ENCODE measurements around the gene ITGB6.

ITGB6 gene

DNA sequence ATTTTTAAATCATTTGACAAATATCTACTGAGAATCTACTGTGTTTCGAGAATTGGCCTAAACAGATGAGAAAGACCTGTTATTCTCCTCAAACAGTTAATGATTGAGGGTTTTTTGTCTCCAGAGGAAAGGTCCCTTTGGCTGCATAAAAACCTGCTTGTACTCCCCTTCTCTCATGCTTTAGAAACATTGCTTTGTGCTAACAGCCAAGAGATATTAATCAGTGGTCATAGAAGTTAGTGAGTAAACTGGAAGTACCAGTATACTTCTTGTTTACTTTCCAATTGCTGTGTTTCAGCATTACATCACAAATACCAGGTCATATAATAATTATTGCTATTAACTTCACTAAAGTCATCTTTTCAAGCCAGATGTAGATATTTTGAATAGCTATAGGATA lies 34.1 kb downstream of the ITGB6 start:
- Histone ChIP-seq H3K79me2 (ENCODE audit: control insufficient read depth, low read length) (no peaks in the 10 kb centered on the region), H3K4me1 (ENCODE audit: control insufficient read depth, low read length) (no peaks in the 10 kb centered on the region), H3K36me3 (ENCODE audit: control insufficient read depth, low read length) (no peaks in the 10 kb centered on the region), H3F3A (ENCODE audit: control insufficient read depth, insufficient read depth) (no peaks in the 10 kb centered on the region), H4K20me1 (ENCODE audit: control insufficient read depth, insufficient read depth, low read depth, low read length) (no peaks in the 10 kb centered on the region), H3K27ac (ENCODE audit: low read depth, low read length) (no peak overlapping the region), H3K4me3 (ENCODE audit: low read length) (no peak overlapping the region), H3K9me2 (replicated peaks; ENCODE audit: control insufficient read depth, low read length) (no peaks in the 10 kb centered on the region), H3K27me3 (ENCODE audit: control insufficient read depth, low read length) (no peaks in the 10 kb centered on the region), H3K4me2 (ENCODE audit: low read length) (no peak overlapping the region), H3K9me3 (ENCODE audit: control insufficient read depth, insufficient read depth, low read length) (no peaks in the 10 kb centered on the region)
- TF ChIP-seq EZH2phosphoT487 (IDR thresholded peaks at IDR 0.05; ENCODE audit: borderline replicate concordance, low read length), result no peak
- TF ChIP-seq, protein P1, sequence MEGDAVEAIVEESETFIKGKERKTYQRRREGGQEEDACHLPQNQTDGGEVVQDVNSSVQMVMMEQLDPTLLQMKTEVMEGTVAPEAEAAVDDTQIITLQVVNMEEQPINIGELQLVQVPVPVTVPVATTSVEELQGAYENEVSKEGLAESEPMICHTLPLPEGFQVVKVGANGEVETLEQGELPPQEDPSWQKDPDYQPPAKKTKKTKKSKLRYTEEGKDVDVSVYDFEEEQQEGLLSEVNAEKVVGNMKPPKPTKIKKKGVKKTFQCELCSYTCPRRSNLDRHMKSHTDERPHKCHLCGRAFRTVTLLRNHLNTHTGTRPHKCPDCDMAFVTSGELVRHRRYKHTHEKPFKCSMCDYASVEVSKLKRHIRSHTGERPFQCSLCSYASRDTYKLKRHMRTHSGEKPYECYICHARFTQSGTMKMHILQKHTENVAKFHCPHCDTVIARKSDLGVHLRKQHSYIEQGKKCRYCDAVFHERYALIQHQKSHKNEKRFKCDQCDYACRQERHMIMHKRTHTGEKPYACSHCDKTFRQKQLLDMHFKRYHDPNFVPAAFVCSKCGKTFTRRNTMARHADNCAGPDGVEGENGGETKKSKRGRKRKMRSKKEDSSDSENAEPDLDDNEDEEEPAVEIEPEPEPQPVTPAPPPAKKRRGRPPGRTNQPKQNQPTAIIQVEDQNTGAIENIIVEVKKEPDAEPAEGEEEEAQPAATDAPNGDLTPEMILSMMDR (IDR thresholded peaks at IDR 0.05; ENCODE audit: low read depth, low read length, poor library complexity, severe bottlenecking), result no peak

- Histone ChIP-seq H3K9me3 (ENCODE audit: control insufficient read depth, insufficient read depth, low read length) (no peaks in the 10 kb centered on the region), H3K4me3 (ENCODE audit: low read length) (no peak overlapping the region), H3K36me3 (ENCODE audit: control insufficient read depth, low read length) (no peaks in the 10 kb centered on the region), H3K27ac (ENCODE audit: low read depth, low read length) (no peak overlapping the region), H3F3A (ENCODE audit: control insufficient read depth, insufficient read depth) (no peaks in the 10 kb centered on the region), H3K9me2 (replicated peaks; ENCODE audit: control insufficient read depth, low read length) (no peaks in the 10 kb centered on the region), H3K4me2 (ENCODE audit: low read length) (no peak overlapping the region), H3K4me1 (ENCODE audit: control insufficient read depth, low read length) (no peaks in the 10 kb centered on the region), H3K79me2 (ENCODE audit: control insufficient read depth, low read length) (no peaks in the 10 kb centered on the region), H3K27me3 (ENCODE audit: control insufficient read depth, low read length) (no peaks in the 10 kb centered on the region; the same call in 1 of the 2 replicates), H4K20me1 (ENCODE audit: control insufficient read depth, insufficient read depth, low read depth, low read length) (no peaks in the 10 kb centered on the region)
- TF ChIP-seq, protein P1 (IDR thresholded peaks at IDR 0.05; ENCODE audit: low read depth, low read length, poor library complexity, severe bottlenecking), result no peak
Observed at GRCh38 chr2:160165081-160165480, 35.0 kb downstream of the ITGB6 start.

DNA sequence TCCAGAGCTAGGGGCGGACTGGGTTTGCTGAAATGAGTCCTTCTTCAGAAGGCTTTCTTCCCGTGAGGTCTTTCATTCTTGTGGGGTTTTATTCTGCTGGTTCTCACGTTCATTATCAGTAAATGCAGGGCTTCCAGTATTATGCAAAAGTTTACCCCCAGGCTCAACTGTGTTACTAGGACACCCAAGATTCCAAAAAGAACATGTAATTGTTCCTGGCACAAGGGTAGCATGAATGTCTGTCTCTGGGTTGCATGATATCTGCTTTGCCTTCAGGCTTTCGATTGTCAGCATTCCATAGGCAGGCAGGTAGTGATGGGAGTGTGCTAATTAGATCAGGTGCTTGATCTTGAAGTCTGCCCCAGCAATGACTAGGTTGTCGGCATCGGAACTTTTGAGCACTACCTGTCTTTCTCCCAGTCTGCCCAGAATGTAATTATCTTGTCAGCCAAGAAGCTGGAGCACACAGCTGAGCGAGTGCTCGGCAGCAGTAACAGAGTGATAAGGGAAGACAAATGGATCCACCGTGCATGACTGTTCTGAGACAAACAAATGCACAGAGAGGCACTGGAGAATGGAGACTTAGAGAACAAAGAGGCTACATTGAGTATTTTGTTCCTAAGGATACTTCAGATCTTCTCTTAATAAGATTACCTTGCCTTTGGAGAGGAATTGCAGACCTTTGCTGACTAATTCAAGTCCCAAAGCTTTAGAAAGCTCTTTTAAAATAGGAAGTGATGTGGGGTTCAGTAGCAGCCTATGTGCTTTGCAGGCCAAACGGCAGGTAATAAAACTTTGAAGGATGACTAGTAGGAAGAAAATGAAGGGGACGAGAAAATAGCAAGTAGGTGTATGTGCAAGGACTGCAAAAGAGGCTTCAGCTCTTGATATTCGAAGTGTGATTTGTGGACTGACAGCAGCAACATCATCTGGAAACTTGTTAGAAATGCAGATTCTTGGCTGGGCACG lies 41.9 kb downstream of the ITGB6 start:
- no peak overlapping the region for H3K4me2 ChIP-seq (ENCODE audit: low read length)
- H4K20me1 ChIP-seq (ENCODE audit: control insufficient read depth, insufficient read depth, low read depth, low read length), result no peaks in the 10 kb centered on the region
- TF ChIP-seq EZH2phosphoT487 (IDR thresholded peaks at IDR 0.05; ENCODE audit: borderline replicate concordance, low read length), result no peak
- TF ChIP-seq, protein P1 (IDR thresholded peaks at IDR 0.05; ENCODE audit: low read depth, low read length, poor library complexity, severe bottlenecking), result no peak
- H3K4me3 ChIP-seq (ENCODE audit: low read length), result no peak overlapping the region
- no peaks in the 10 kb centered on the region for H3K4me1 ChIP-seq (ENCODE audit: control insufficient read depth, low read length)
- no peaks in the 10 kb centered on the region for H3K9me3 ChIP-seq (ENCODE audit: control insufficient read depth, insufficient read depth, low read length)
- no peaks in the 10 kb centered on the region for H3K79me2 ChIP-seq (ENCODE audit: control insufficient read depth, low read length)
- H3K36me3 ChIP-seq (ENCODE audit: control insufficient read depth, low read length), result no peaks in the 10 kb centered on the region
- H3K27me3 ChIP-seq (ENCODE audit: control insufficient read depth, low read length), result no peaks in the 10 kb centered on the region; the same call in 1 of the 2 replicates
- no peaks in the 10 kb centered on the region for H3K9me2 ChIP-seq (replicated peaks; ENCODE audit: control insufficient read depth, low read length)
- H3K27ac ChIP-seq (ENCODE audit: low read depth, low read length), result no peak overlapping the region
- H3F3A ChIP-seq (ENCODE audit: control insufficient read depth, insufficient read depth), result no peaks in the 10 kb centered on the region

Data from DOHH2 (cell line).